Activated gamma-delta T cell (primary cell): ENCODE data around the gene IGFBP1.

Source experiments
- DNase-seq: peaks from one replicate; lab custom pipeline; 2025; lab: John Stamatoyannopoulos, UW

The IGFBP1 gene

GRCh38 chr7:45902820-45903219, 14.5 kb downstream of the IGFBP1 start:
- no peak for DNase-seq

GRCh38 chr7:45909561-45909960, 21.3 kb downstream of the IGFBP1 start:
- no peak for DNase-seq

- no peak for DNase-seq
Measured at GRCh38 chr7:45910855-45911254, 22.6 kb downstream of the IGFBP1 start.

- no peak for DNase-seq
Measured at GRCh38 chr7:45911311-45911710, 23.0 kb downstream of the IGFBP1 start.

GRCh38 chr7:45912972-45913371, 24.7 kb downstream of the IGFBP1 start:
- no peak for DNase-seq

GRCh38 chr7:45914911-45915310, 26.6 kb downstream of the IGFBP1 start:
- DNase-seq: no peak

GRCh38 chr7:45915606-45916005, 27.3 kb downstream of the IGFBP1 start:
- DNase-seq: no peak

- DNase-seq: no peak
Measured at GRCh38 chr7:45917064-45917463, 28.8 kb downstream of the IGFBP1 start.

- DNase-seq: no peak
Measured at GRCh38 chr7:45917658-45918057, 29.4 kb downstream of the IGFBP1 start.

- no peak for DNase-seq
Measured at GRCh38 chr7:45918556-45918955, 30.3 kb downstream of the IGFBP1 start.

GRCh38 chr7:45919231-45919784, 31.0 kb downstream of the IGFBP1 start:
- no peak for DNase-seq

- no peak for DNase-seq
Measured at GRCh38 chr7:45919993-45920459, 31.7 kb downstream of the IGFBP1 start.

GRCh38 chr7:45920502-45921380, 32.5 kb downstream of the IGFBP1 start, which contains the start of gene IGFBP3:
IGFBP3 (minus strand) TSS chr7:45921272; CDS start chr7:45921140, 132 bp downstream.
- no peak for DNase-seq

- DNase-seq: no peak
Measured at GRCh38 chr7:45921381-45921698, 33.1 kb downstream of the IGFBP1 start.

- DNase-seq: no peak
Measured at GRCh38 chr7:45921699-45922519, 33.6 kb downstream of the IGFBP1 start.

GRCh38 chr7:45922810-45923209, 34.5 kb downstream of the IGFBP1 start:
- DNase-seq: no peak

- DNase-seq: no peak
Measured at GRCh38 chr7:45923290-45923689, 35.0 kb downstream of the IGFBP1 start.

- no peak for DNase-seq
Measured at GRCh38 chr7:45923818-45924217, 35.5 kb downstream of the IGFBP1 start.

GRCh38 chr7:45924283-45924682, 36.0 kb downstream of the IGFBP1 start:
- no peak for DNase-seq

- no peak for DNase-seq
Measured at GRCh38 chr7:45927721-45928120, 39.4 kb downstream of the IGFBP1 start.

GRCh38 chr7:45930967-45931366, 42.7 kb downstream of the IGFBP1 start:
- no peak for DNase-seq

- DNase-seq: no peak
Measured at GRCh38 chr7:45937301-45937700, 49.0 kb downstream of the IGFBP1 start.

GRCh38 chr7:45937862-45938261, 49.6 kb downstream of the IGFBP1 start:
- no peak for DNase-seq
